OCI-M2 (cell line): ENCODE results near the gene TLCD2.
A peak's percentile ranks its signal among the peaks of the same experiment; 100 is the strongest.
"Not testable (repeated sequence)": the region's sequence is repeated elsewhere in the genome, so short reads cannot be mapped to it uniquely, and the experiment has no call there.

Experiments
- DNase-seq: peaks from one replicate; lab custom pipeline; 2025; ENCODE audit not compliant: unreplicated experiment; lab: John Stamatoyannopoulos, UW

The TLCD2 gene

GRCh38 chr17:1718362-1719165 lies 8.4 kb upstream of the TLCD2 start:
- no peak for DNase-seq

DNA sequence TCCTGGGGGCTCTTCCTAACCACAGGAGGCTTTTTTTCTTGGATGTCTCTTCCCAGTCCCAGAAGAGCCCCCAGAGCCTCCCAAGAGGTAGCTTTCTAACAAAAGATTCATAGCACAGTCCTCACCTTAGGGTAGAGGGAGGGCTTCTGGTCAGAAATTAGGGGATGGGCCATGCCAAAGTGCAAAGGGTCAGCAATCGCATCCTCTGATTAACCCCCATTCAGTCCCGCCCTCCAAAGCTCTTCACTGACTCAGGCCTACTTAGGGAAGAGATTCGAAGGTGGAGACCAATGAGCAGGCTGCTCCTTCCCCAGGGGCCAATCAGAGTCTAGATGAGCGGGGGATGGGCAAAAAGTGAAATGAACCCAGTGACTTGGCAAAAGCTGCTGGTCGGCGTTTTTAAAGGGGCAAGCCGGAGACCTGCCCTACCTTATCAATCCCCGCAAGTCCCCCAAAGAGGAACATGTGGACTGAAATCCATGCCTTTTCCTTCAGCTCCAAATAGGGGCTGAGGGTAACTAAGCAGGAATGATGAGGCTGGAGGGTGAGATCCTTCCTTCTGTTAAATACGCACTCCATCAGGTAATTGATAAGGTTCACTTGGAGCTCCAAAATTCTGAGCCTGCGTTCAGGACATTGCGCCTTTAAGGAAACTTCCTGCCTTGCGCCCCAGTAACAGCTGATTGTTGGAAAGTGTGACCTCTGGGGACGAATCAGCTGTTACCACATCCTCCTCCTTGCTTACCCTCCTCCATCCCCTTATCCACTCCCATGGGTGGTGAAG lies 6.9 kb upstream of the TLCD2 start:
- DNase-seq: peak; percentile 92

- peak; percentile 93 for DNase-seq
Observed at GRCh38 chr17:1716076-1716911, 6.1 kb upstream of the TLCD2 start.

- DNase-seq: no peak
Observed at GRCh38 chr17:1715803-1716075, 5.6 kb upstream of the TLCD2 start.

DNA sequence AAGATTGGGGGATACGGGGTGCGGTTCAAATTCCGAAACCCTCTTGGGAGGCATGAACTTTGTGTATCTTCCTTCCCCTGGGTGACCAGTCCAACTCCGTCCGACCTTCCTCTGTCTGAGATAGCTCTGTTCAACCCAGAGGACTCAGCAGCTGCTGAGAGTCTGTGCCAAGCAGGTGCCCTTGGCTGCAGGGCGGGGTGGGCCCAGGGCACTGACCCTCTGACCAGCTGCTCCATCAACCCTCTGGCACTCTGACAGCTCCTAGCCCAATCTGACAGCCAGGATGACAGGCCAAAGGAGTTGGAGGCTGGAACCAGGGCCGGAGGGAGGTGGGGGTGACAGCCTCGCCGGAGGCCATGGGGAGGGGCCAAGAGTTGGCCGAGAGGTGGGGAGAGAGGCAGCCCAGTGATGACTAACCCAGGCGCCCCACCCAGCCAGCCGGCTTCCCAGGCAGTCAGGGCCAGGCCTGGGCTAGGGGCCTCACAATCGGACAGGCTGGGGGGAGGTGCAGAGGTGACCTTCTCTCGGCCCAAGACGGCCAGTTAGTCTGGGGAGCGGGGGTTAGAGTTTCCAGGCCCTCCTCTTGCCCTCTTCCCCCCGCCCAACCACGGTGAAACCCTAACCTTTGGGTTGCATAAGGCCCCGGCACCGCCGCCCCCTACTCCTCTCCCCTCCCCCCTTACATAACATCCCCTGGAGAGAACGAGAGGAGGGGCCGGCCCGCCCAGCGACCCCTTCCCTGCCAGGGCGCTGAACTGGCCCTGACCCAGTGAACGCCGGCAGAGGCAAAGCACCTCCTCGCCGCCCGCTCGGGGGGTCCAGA lies 5.0 kb upstream of the TLCD2 start:
- DNase-seq: no peak

GRCh38 chr17:1714427-1714979 lies 4.3 kb upstream of the TLCD2 start:
- DNase-seq: no peak

- DNase-seq: no peak
Observed at GRCh38 chr17:1713878-1714426, 3.8 kb upstream of the TLCD2 start.

DNA sequence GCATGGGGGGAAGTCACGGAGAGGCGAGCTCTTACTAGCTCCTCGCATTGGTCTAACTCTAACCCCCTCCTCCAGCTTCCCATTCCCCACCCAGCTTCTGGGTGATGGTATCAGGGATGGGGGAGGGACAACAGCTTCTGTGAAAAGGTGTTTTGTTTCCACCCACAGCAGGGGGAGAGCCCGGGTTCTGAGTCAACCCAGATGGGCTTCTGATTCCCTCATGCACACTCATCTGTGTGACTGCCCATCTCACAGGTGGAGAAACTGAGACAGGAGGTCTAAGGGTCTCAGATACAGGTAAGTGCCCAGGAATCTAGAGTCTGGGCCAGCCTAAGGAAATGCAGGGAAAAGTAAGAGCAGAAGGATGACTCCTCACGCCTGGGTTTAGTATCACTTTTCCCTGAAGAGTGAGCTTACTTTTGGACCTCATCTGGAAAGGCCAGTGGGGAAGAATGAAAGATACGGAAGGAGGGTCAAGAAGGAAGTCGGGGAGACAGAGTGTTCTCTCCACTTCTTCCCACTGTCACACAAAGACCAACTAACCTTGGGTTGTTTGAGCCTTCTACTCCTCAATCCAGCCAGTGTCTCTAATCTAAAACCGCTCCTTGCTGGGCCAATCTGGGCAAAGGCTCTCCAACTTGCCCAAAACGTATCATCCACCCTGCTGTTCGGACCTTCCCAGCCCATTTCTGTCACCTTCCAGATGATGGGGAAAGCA lies 3.1 kb upstream of the TLCD2 start:
- no peak for DNase-seq

GRCh38 chr17:1712271-1712670 lies 2.1 kb upstream of the TLCD2 start:
- DNase-seq: no peak

GRCh38 chr17:1711804-1712203 lies 1.6 kb upstream of the TLCD2 start:
- DNase-seq: no peak

DNA sequence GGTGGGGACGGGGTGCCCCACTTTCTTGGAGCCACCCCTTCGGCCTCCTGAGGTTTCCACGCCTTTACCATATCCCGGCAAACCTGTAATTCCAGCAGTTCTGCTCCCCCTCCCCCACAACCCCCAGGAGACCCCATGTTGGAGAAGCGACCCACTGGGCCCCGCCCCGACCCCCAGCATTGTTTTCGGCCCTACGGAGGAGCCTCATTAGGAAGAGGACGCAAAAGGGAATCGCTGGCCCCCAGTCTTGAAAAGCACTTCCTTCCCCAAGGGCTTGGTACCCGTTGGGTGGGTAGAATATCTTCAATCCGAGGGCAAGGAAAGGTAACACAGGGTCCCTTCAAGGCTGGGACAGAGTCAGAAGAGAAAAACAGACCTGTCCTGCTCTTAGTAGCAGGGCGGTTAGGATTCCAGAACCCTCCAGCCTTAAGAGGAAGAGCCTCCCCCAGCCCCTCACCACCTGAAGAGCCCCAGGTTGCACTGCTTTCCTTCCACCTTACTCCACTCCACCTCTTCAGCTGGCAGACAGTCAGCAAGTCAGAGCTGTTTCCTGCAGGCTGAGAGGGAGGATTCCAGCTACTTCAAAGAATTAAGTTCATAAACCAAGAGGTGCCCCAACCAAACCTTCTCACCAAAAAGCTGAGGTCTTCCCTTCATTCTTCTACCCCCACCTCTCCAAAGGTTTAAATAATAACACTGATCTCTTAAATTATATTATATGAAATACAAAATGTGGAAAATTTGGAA lies 803 bp upstream of the TLCD2 start:
- no peak for DNase-seq

DNA sequence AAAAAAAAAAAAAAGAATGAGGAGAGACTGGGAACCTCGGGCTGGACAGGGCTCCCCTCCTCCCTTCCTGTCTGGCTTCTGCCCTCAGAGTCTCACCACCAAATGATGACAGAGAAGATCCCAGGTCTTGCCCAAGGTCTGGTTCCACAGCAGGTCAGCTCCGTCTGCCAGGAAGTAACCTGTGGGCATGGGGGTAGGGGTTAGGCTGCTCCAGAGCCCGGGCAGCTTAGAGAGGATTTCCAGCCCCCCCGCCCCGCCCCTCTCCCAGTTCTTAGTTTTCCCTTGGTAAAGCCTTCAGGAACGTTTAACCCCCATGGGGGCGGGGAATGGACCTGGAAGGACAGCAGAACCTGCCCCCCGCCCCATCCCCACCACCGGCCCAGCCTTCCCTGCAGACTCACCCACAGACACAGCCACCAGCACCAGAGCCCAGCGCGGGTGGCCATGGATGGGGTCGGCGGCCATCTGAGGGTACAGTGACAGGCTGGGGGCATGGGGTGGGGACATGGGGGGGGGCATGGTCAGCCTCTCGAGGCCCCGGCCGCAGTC lies 700 bp downstream of the TLCD2 start:
- DNase-seq: no peak

GRCh38 chr17:1708791-1709346 lies 1.3 kb downstream of the TLCD2 start:
- not testable (repeated sequence) for DNase-seq

- DNase-seq: no peak
Observed at GRCh38 chr17:1707107-1707506, 3.1 kb downstream of the TLCD2 start.

DNA sequence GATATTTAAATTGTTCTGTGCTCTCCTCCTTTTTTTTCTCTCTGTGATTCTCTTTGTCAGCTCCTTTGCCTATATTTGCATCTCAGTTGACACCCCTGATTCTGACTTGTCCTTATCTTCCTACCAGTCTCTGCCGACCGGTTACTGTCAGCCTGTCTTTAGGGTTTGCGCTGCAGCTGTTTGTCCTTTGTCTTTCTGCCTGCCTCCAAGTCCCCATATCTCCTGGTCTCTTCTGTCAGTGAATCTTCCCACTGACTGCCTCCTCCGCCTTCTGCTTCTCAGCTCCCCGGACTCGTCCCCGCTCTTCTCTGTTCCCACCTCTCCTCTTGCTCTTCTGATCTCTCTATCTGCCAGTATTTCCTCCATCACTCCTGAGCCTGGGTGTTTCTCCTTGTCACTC lies 5.2 kb downstream of the TLCD2 start:
- DNase-seq: peak; percentile 56

DNA sequence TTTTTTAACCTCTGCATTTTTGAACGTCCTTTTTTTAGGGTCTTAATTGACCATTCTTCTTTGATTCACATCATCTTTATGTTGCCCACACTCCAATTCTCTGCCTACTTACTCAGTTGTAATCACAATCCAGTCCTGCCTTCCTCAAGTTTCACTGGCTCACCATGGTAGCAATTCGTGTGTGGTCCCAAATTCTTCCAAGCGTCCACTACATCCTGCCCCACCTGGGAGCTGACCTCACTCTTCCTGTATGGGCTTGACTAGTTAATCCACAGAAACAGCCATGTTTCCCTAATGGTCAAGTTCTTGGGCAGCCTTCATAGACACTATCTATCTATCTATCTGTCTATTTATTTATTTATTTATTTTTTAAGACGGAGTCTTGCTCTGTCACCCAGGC lies 7.1 kb downstream of the TLCD2 start:
- no peak for DNase-seq

DNA sequence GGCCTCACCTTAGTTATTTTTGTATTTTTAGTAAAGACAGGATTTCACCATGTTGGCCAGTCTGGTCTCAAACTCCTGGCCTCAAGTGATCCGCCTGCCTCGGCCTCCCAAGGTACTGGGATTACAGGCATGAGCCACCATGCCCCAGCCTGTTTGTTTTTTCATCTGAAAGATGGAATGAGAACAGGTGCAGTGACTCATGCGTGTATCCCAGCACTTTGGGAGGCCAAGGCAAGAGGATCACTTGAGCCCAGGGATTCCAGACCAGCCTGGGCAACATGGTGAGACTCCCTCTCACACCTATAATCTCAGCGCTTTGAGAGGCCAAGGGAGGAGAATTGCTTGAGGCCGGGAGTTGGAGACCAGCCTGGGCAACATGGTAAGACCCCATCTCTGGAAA lies 10.3 kb downstream of the TLCD2 start:
- not testable (repeated sequence) for DNase-seq

DNA sequence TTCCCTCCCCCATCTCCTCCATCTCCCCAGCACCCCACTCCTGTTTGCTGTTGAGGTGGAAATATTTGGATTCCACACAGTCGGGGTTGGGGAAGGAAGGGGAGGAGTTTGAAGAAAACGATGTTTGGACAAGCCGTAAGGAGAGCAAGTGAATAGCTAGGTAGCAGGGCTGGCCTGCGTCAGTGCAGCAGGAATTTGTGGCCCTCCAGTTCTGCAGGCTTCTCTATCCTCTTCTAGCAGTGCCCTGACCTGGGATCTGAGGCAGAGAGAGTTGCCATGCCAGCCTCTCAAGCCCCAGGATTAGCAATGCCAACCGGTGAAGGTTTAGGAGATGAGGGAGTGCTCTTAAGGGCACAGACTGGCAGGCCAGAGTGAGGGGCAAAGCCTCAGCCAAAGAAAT lies 12.5 kb downstream of the TLCD2 start:
- DNase-seq: no peak
